Mononuclear cell (primary cell): ENCODE results near the gene SYT8. TPM values are rescaled to one million over a fixed set of nuclear protein-coding genes. Genes with fewer than 3 reads are reported as not detected.
"Not testable (repeated sequence)": the region's sequence is repeated elsewhere in the genome, so short reads cannot be mapped to it uniquely, and the experiment has no call there.

Experiments
- H3K27me3 ChIP-seq: 2 replicates; pipeline ENCODE4 v1.6.0; 2011; ENCODE audit warnings: low read length, control low read depth; ENCODE audit not compliant: insufficient read depth
- H3K4me1 ChIP-seq: 2 replicates; pipeline ENCODE4 v1.5.1; 2011; ENCODE audit warnings: mild to moderate bottlenecking, low read length, control low read depth; ENCODE audit not compliant: insufficient read depth
- H3K4me3 ChIP-seq: 2 replicates; pipeline ENCODE4 v1.5.1; 2011; ENCODE audit warnings: mild to moderate bottlenecking, low read length, moderate library complexity
- H3K9me3 ChIP-seq: 2 replicates; pipeline ENCODE4 v1.5.1; 2011; ENCODE audit warnings: low read depth, mild to moderate bottlenecking, control low read depth, low read length
- total RNA-seq: library from RNA; depleted of rRNA; stranded (reverse); fragments of >200 nt; gene quantifications from one replicate; pipeline ENCODE4 v1.2.3, GENCODE V29; 2012

Gene SYT8
- not detected for total RNA-seq

- Histone ChIP-seq H3K27me3 (no peaks in the 10 kb centered on the region), H3K9me3 (no peaks in the 10 kb centered on the region), H3K4me1 (peaks cover 29% of the 10 kb centered on the region), H3K4me3 (no peak within 1 kb of the TSS)
Observed at GRCh38 chr11:1834779-1835670, at the start of gene SYT8. Gene SYT8, plus strand, starts transcription at chr11:1834990. Its CDS starts 116 bp downstream, at chr11:1835106.

GRCh38 chr11:1785749-1786413 lies 48.9 kb upstream of the SYT8 start:
- no peaks in the 10 kb centered on the region for H3K9me3 ChIP-seq
- H3K27me3 ChIP-seq: no peaks in the 10 kb centered on the region
- H3K4me1 ChIP-seq: peaks cover 51% of the 10 kb centered on the region
- H3K4me3 ChIP-seq: no peak overlapping the region

GRCh38 chr11:1786466-1786865 lies 48.3 kb upstream of the SYT8 start:
- H3K9me3 ChIP-seq: no peaks in the 10 kb centered on the region
- peaks cover 45% of the 10 kb centered on the region for H3K4me1 ChIP-seq
- no peak overlapping the region for H3K4me3 ChIP-seq

GRCh38 chr11:1791912-1792311 lies 42.9 kb upstream of the SYT8 start:
- peaks cover 7% of the 10 kb centered on the region for H3K4me1 ChIP-seq
- no peaks in the 10 kb centered on the region for H3K9me3 ChIP-seq
- no peak overlapping the region for H3K4me3 ChIP-seq
- no peaks in the 10 kb centered on the region for H3K27me3 ChIP-seq

More at GRCh38 chr11:1786466-1786865, 48.3 kb upstream of the SYT8 start:
- H3K27me3 ChIP-seq: no peaks in the 10 kb centered on the region

- H3K4me1 ChIP-seq: peaks cover 6% of the 10 kb centered on the region
- H3K4me3 ChIP-seq: no peak overlapping the region
- no peaks in the 10 kb centered on the region for H3K9me3 ChIP-seq
- H3K27me3 ChIP-seq: no peaks in the 10 kb centered on the region
Observed at GRCh38 chr11:1792461-1792860, 42.3 kb upstream of the SYT8 start.

GRCh38 chr11:1793081-1793480 lies 41.7 kb upstream of the SYT8 start:
- Histone ChIP-seq H3K27me3 (no peaks in the 10 kb centered on the region), H3K4me1 (peaks cover 6% of the 10 kb centered on the region), H3K4me3 (no peak overlapping the region), H3K9me3 (no peaks in the 10 kb centered on the region)

- Histone ChIP-seq H3K27me3 (peaks cover 5% of the 10 kb centered on the region), H3K9me3 (no peaks in the 10 kb centered on the region), H3K4me1 (peaks cover 6% of the 10 kb centered on the region), H3K4me3 (no peak overlapping the region)
Observed at GRCh38 chr11:1796413-1797011, 38.3 kb upstream of the SYT8 start.

- Histone ChIP-seq H3K9me3 (no peaks in the 10 kb centered on the region), H3K27me3 (peaks cover 5% of the 10 kb centered on the region), H3K4me1 (peaks cover 1% of the 10 kb centered on the region), H3K4me3 (no peak overlapping the region)
Observed at GRCh38 chr11:1797391-1798125, 37.2 kb upstream of the SYT8 start.

GRCh38 chr11:1803246-1803645 lies 31.5 kb upstream of the SYT8 start:
- peaks cover 39% of the 10 kb centered on the region for H3K27me3 ChIP-seq
- H3K4me3 ChIP-seq: no peak overlapping the region

GRCh38 chr11:1803835-1804519 lies 30.8 kb upstream of the SYT8 start:
- not testable (repeated sequence) for H3K9me3 ChIP-seq, H3K4me3 ChIP-seq, H3K4me1 ChIP-seq
- H3K27me3 ChIP-seq: peaks cover 39% of the 10 kb centered on the region

More at GRCh38 chr11:1803246-1803645, 31.5 kb upstream of the SYT8 start:
- no peaks in the 10 kb centered on the region for H3K4me1 ChIP-seq
- no peaks in the 10 kb centered on the region for H3K9me3 ChIP-seq

- Histone ChIP-seq H3K9me3 (no peaks in the 10 kb centered on the region), H3K27me3 (peaks cover 48% of the 10 kb centered on the region), H3K4me1 (peaks cover 3% of the 10 kb centered on the region), H3K4me3 (no peak overlapping the region)
Observed at GRCh38 chr11:1805525-1805924, 29.3 kb upstream of the SYT8 start.

- peaks cover 60% of the 10 kb centered on the region for H3K27me3 ChIP-seq
- no peak overlapping the region for H3K4me3 ChIP-seq
- H3K4me1 ChIP-seq: peaks cover 13% of the 10 kb centered on the region
- no peaks in the 10 kb centered on the region for H3K9me3 ChIP-seq
Observed at GRCh38 chr11:1807264-1807995, 27.4 kb upstream of the SYT8 start.

- Histone ChIP-seq H3K27me3 (peaks cover 63% of the 10 kb centered on the region), H3K9me3 (no peaks in the 10 kb centered on the region), H3K4me1 (peaks cover 13% of the 10 kb centered on the region), H3K4me3 (no peak overlapping the region)
Observed at GRCh38 chr11:1810761-1811160, 24.0 kb upstream of the SYT8 start.

- H3K4me3 ChIP-seq: no peak overlapping the region
- H3K9me3 ChIP-seq: no peaks in the 10 kb centered on the region
- H3K27me3 ChIP-seq: peaks cover 56% of the 10 kb centered on the region
- H3K4me1 ChIP-seq: peaks cover 13% of the 10 kb centered on the region
Observed at GRCh38 chr11:1812274-1812673, 22.5 kb upstream of the SYT8 start.
